GM12878 (cell line): ENCODE data around the gene GPRIN1. TPM values are rescaled to one million over a fixed set of nuclear protein-coding genes. Genes with fewer than 3 reads are reported as not detected.

ENCODE experiments used
- ATAC-seq: fragments of 200-7000 bp; cut with Tn5 transposase; 3 replicates; pipeline ENCODE4 v1.9.1; 2020; ENCODE audit warnings: mild to moderate bottlenecking, moderate library complexity
- BruUV-seq: library from RNA; stranded (reverse); fragments of 400-500 nt; replicated peaks from 2 replicates; lab custom pipeline; 2021; lab: Mats Ljungman, UMichigan
- CTCF ChIA-PET: fragments of 300-600 bp; sonication (Branson Sonifier 250); formaldehyde crosslinking; extraction: SDS; loops from one replicate; lab custom pipeline; 2021; ENCODE audit warnings: inconsistent platforms; lab: Yijun Ruan, JAX
- POLR2A ChIA-PET: fragments of 350-600 bp; formaldehyde crosslinking; extraction: SDS; loops from one replicate; lab custom pipeline; 2021; ENCODE audit warnings: inconsistent platforms; lab: Charles Lee
- RAD21 ChIA-PET: fragments of 300-600 bp; sonication (Branson Sonifier 250); formaldehyde crosslinking; loops from one replicate; lab custom pipeline; 2023; ENCODE audit warnings: antibody characterized with exemption; ENCODE audit not compliant: unreplicated experiment; lab: Charles Lee
- SMC1A ChIA-PET: fragments of 300-600 bp; sonication (Branson Sonifier 250); formaldehyde crosslinking; loops from one replicate; lab custom pipeline; 2023; ENCODE audit not compliant: unreplicated experiment, uncharacterized antibody; lab: Charles Lee
- DNase-seq: peaks from one replicate; pipeline ENCODE4 v3.0.0-alpha.2; 2011; ENCODE audit warnings: low read depth, low spot score
- FAIRE-seq: peaks from 3 replicates; lab custom pipeline; 2011; peaks lifted over from hg19 to GRCh38; lab: Jason Lieb, UNC
- H2AFZ ChIP-seq: 2 replicates; pipeline ENCODE4 v1.6.0; 2011; ENCODE audit warnings: low read depth, low read length, control low read depth; ENCODE audit not compliant: control insufficient read depth
- H3K27ac ChIP-seq: 2 replicates; pipeline ENCODE4 v1.5.1; 2011; ENCODE audit warnings: control low read depth; ENCODE audit not compliant: control insufficient read depth, insufficient read depth
- H3K27me3 ChIP-seq, 2 experiments: replicated peaks in 1 of 2; 2 replicates each; pipeline versions ENCODE4 v1.6.0 to v1.6.1; 2011; ENCODE audit warnings: low read length in 1 of 2; ENCODE audit not compliant: control insufficient read depth in 2 of 2, insufficient read depth in 2 of 2
- H3K36me3 ChIP-seq, 2 experiments: 2 replicates each; pipeline ENCODE4 v1.5.1; 2011; ENCODE audit warnings: low read length in 1 of 2; ENCODE audit not compliant: control insufficient read depth in 2 of 2, insufficient read depth in 2 of 2
- H3K4me1 ChIP-seq: 2 replicates; pipeline ENCODE4 v1.6.1; 2011; ENCODE audit warnings: mild to moderate bottlenecking, low read length, moderate library complexity, mixed read lengths; ENCODE audit not compliant: control insufficient read depth, insufficient read depth
- H3K4me2 ChIP-seq: 2 replicates; pipeline ENCODE4 v1.6.0; 2011; ENCODE audit warnings: control low read depth; ENCODE audit not compliant: control insufficient read depth, insufficient read depth
- H3K4me3 ChIP-seq: fragments of 200-600 bp; sonication (generic); 2 replicates; pipeline ENCODE4 v1.5.1; 2016
- H3K79me2 ChIP-seq: 2 replicates; pipeline ENCODE4 v1.6.0; 2011; ENCODE audit warnings: low read length; ENCODE audit not compliant: control insufficient read depth, insufficient read depth
- H3K9ac ChIP-seq: 2 replicates; pipeline ENCODE4 v1.8.0; 2011; ENCODE audit warnings: low read length, control low read depth, mixed read lengths; ENCODE audit not compliant: control insufficient read depth, insufficient read depth
- H3K9me3 ChIP-seq: replicated peaks from 3 replicates; pipeline ENCODE4 v1.5.1; 2011; ENCODE audit warnings: mild to moderate bottlenecking, low read length; ENCODE audit not compliant: control insufficient read depth, insufficient read depth
- H4K20me1 ChIP-seq: 2 replicates; pipeline ENCODE4 v1.6.0; 2011; ENCODE audit not compliant: control insufficient read depth, insufficient read depth
- IKZF2 ChIP-seq, 2 experiments: fragments of 450-650 bp; IDR thresholded peaks; 2 replicates each; pipeline ENCODE4 v1.6.1; 2017; ENCODE audit warnings: mild to moderate bottlenecking in 2 of 2, moderate library complexity in 2 of 2
- IRF5 ChIP-seq: fragments of 450-650 bp; IDR thresholded peaks from 2 replicates; pipeline ENCODE4 v1.6.1; 2017; ENCODE audit warnings: borderline replicate concordance
- NBN ChIP-seq: fragments of 450-650 bp; IDR thresholded peaks from 2 replicates; pipeline ENCODE4 v1.6.1; 2016
- SP1 ChIP-seq: IDR thresholded peaks from one replicate; pipeline ENCODE4 v1.6.1; 2011; ENCODE audit warnings: low read depth, low read length
- ZNF274 ChIP-seq: IDR thresholded peaks from one replicate; pipeline ENCODE4 v1.8.0; 2011; ENCODE audit not compliant: insufficient read length, insufficient read depth
- WGBS: methylation state at CpG from one replicate; pipeline ENCODE4 v1.1.6; 2016; ENCODE audit warnings: low lambda C conversion rate; ENCODE audit not compliant: insufficient replicate concordance, insufficient coverage; ENCODE audit errors: missing lambda C conversion rate; 5-methylcytosine and 5-hydroxymethylcytosine counted together
- in situ Hi-C: fragments of 300-500 bp; cut with MboI; formaldehyde crosslinking; loops from 9 replicates; pipeline ENCODE4 v1.14.3; 2018; ENCODE audit warnings: mixed read lengths
- intact Hi-C: fragments of 100-400 bp; cut with micrococcal nuclease; formaldehyde crosslinking; loops from one replicate; pipeline ENCODE4 v1.14.2; 2022; ENCODE audit not compliant: unreplicated experiment
- microRNA-seq: library from miRNA; unstranded; fragments of <30 nt; microRNA quantifications from one replicate; pipeline ENCODE4, GENCODE V29; 2018
- polyA plus RNA-seq, 11 experiments: library from polyadenylated mRNA; depleted of rRNA in 4 of 11; unstranded in 6 of 11; stranded (reverse) in 5 of 11; fragments of >200 nt; fragmentation: Nextera tagmentation in 4 of 11; fragmentation: Illumina TruSeq in 1 of 11; extraction: Ambion mirVana in 4 of 11; extraction: Trizol in 1 of 11; gene quantifications; 1 replicate in 1 of 11; 2 replicates in 10 of 11; pipeline versions ENCODE4 v1.2.1 to v1.2.3, GENCODE V29; 2011 to 2016; ENCODE audit warnings: inconsistent platforms in 2 of 11, missing spikeins in 2 of 11, low read depth in 1 of 11
- small RNA-seq: library from RNA; depleted of rRNA; stranded (forward); fragments of <200 nt; gene quantifications from one replicate; pipeline ENCODE3, GENCODE V24; 2014
- total RNA-seq, 4 experiments: library from RNA; depleted of rRNA in 3 of 4; stranded (reverse); fragments of >200 nt in 3 of 4; fragmentation: Illumina TruSeq in 1 of 4; extraction: Trizol in 1 of 4; gene quantifications; 2 replicates each; pipeline versions ENCODE4 v1.2.1 to v1.2.3, GENCODE V29; 2013 to 2021

The GPRIN1 gene
- total and polyA plus RNA-seq, 10 of the 15 experiments (the other 5 are each of a cell fraction or from before 2014, with no cell fraction given), result 0.52 to 16.3 (median 4.5) TPM

GRCh38 chr5:176547802-176548201 is 62.2 kb downstream of the GPRIN1 start:
- H3K4me1 ChIP-seq, result peaks cover 6% of the 10 kb centered on the region; the same call in 1 of the 2 replicates
- H3K9me3 ChIP-seq, result no peaks in the 10 kb centered on the region
- FAIRE-seq (no peak), ATAC-seq (no peak), DNase-seq (no peak)
- H3K79me2 ChIP-seq, result 0 out of 2 replicates have a peak, but pooled peaks cover 1% of the 10 kb centered on the region
- H2AFZ ChIP-seq, result no peak overlapping the region
- BruUV-seq, result no TSS peak
- no peaks in the 10 kb centered on the region for H4K20me1 ChIP-seq
- intact Hi-C loops, result no loop called here
- WGBS, result 82% methylated on average over 8 of the region's 8 CpGs
- H3K27me3 ChIP-seq, result peaks cover 0 to 2% of the 10 kb centered on the region in 2 experiments; a peak in 1 of 4 replicates
- ChIA-PET CTCF (interaction anchor here (1.2 kb wide), 1 partner anchor 113 kb away, joined by 3 read pairs; no protein-coding TSS in a partner anchor), POLR2A (interaction anchor here (1.5 kb wide), 1 partner anchor 12 kb away, joined by 5 read pairs; no protein-coding TSS in a partner anchor), SMC1A (no interaction called here), RAD21 (interaction anchor here (1.1 kb wide), 1 partner anchor 10 kb away, joined by 5 read pairs; the partner anchor contains the start of gene RNF44)
- no peak overlapping the region for H3K4me3 ChIP-seq
- H3K36me3 ChIP-seq, result no peaks in the 10 kb centered on the region
- in situ Hi-C loops, result no loop called here
- H3K9ac ChIP-seq, result no peak overlapping the region
- H3K27ac ChIP-seq, result no peak overlapping the region
- H3K4me2 ChIP-seq, result no peak overlapping the region
- TF ChIP-seq NBN, result no peak
- no peak for TF ChIP-seq SP1
- no peak for TF ChIP-seq IRF5
- TF ChIP-seq IKZF2 (IDR thresholded peaks at IDR 0.05), result no peak
- TF ChIP-seq ZNF274, result no peak

Small RNAs within 50 kb of the gene (microRNA-seq; reads per million reads assigned to microRNA genes)
- gene MIR4281, result not detected

Small RNAs within 50 kb of the gene (small RNA-seq; reads per million reads assigned to genes)
- gene MIR4281, result not detected
- gene RF00019, result not detected
- gene RN7SL684P, result not detected

Other genes starting within 250 kb of the GPRIN1 start
Only the 7 nearest of the 12 such genes appear.
- gene CLTB, start 193.6 kb downstream of the GPRIN1 start, total RNA-seq (2014; rRNA removed), result 48.0 and 52.8 TPM in 2 replicates
- gene CLTB, start 193.6 kb downstream of the GPRIN1 start, total RNA-seq (2014; rRNA removed; fragmentation: Illumina TruSeq; extraction: Trizol), result 21.1 and 22.4 TPM in 2 replicates
- 46.5 and 51.0 TPM in 2 replicates for gene CLTB, start 193.6 kb downstream of the GPRIN1 start, total RNA-seq (2021)
- gene CLTB, start 193.6 kb downstream of the GPRIN1 start, polyA plus RNA-seq (2011; rRNA removed), result 19.0 and 28.7 TPM in 2 replicates
- 4.5 and 18.4 TPM in 2 replicates for gene CLTB, start 193.6 kb downstream of the GPRIN1 start, polyA plus RNA-seq (2014; fragmentation: Illumina TruSeq; extraction: Trizol)
- gene CLTB, start 193.6 kb downstream of the GPRIN1 start, polyA plus RNA-seq (2014; fragmentation: Nextera tagmentation; extraction: Ambion mirVana), result 1 to 10 TPM; 1.6 to 4.4 TPM
- 51.5 and 52.7 TPM in 2 replicates for gene CLTB, start 193.6 kb downstream of the GPRIN1 start, polyA plus RNA-seq (2014; rRNA removed)
- gene CLTB, start 193.6 kb downstream of the GPRIN1 start, polyA plus RNA-seq (2016; fragmentation: Nextera tagmentation; extraction: Ambion mirVana), result 10 to 100 TPM; 45.1 to 50.2 TPM
- gene FAF2, start 161.8 kb downstream of the GPRIN1 start, total RNA-seq (2014; rRNA removed), result 35.1 and 35.8 TPM in 2 replicates
- gene FAF2, start 161.8 kb downstream of the GPRIN1 start, total RNA-seq (2014; rRNA removed; fragmentation: Illumina TruSeq; extraction: Trizol), result 34.6 and 35.4 TPM in 2 replicates
- gene FAF2, start 161.8 kb downstream of the GPRIN1 start, total RNA-seq (2021), result 33.7 and 34.8 TPM in 2 replicates
- 34.1 and 37.6 TPM in 2 replicates for gene FAF2, start 161.8 kb downstream of the GPRIN1 start, polyA plus RNA-seq (2011; rRNA removed)
- gene FAF2, start 161.8 kb downstream of the GPRIN1 start, polyA plus RNA-seq (2014; fragmentation: Illumina TruSeq; extraction: Trizol), result 41.7 and 43.5 TPM in 2 replicates
- 10 to 100 TPM; 19.0 to 20.7 TPM for gene FAF2, start 161.8 kb downstream of the GPRIN1 start, polyA plus RNA-seq (2014; fragmentation: Nextera tagmentation; extraction: Ambion mirVana)
- 29.3 and 30.8 TPM in 2 replicates for gene FAF2, start 161.8 kb downstream of the GPRIN1 start, polyA plus RNA-seq (2014; rRNA removed)
- 10 to 100 TPM; 39.2 to 45.1 TPM for gene FAF2, start 161.8 kb downstream of the GPRIN1 start, polyA plus RNA-seq (2016; fragmentation: Nextera tagmentation; extraction: Ambion mirVana)
- gene RNF44, start 72.8 kb downstream of the GPRIN1 start, total RNA-seq (2014; rRNA removed), result 8.8 and 9.4 TPM in 2 replicates
- gene RNF44, start 72.8 kb downstream of the GPRIN1 start, total RNA-seq (2014; rRNA removed; fragmentation: Illumina TruSeq; extraction: Trizol), result 5.7 and 5.8 TPM in 2 replicates
- 46.5 and 51.9 TPM in 2 replicates for gene RNF44, start 72.8 kb downstream of the GPRIN1 start, total RNA-seq (2021)
- 5.1 and 8.8 TPM in 2 replicates for gene RNF44, start 72.8 kb downstream of the GPRIN1 start, polyA plus RNA-seq (2011; rRNA removed)
- 5.2 and 10.4 TPM in 2 replicates for gene RNF44, start 72.8 kb downstream of the GPRIN1 start, polyA plus RNA-seq (2014; fragmentation: Illumina TruSeq; extraction: Trizol)
- 1 to 10 TPM; 1.7 to 3.5 TPM for gene RNF44, start 72.8 kb downstream of the GPRIN1 start, polyA plus RNA-seq (2014; fragmentation: Nextera tagmentation; extraction: Ambion mirVana)
- 31.9 and 35.0 TPM in 2 replicates for gene RNF44, start 72.8 kb downstream of the GPRIN1 start, polyA plus RNA-seq (2014; rRNA removed)
- 1 to 10 TPM; 6.4 to 7.1 TPM for gene RNF44, start 72.8 kb downstream of the GPRIN1 start, polyA plus RNA-seq (2016; fragmentation: Nextera tagmentation; extraction: Ambion mirVana)
- 0.06 TPM in 1 of 2 replicates, not detected in the other for gene CDHR2, start 60.8 kb downstream of the GPRIN1 start, total RNA-seq (2014; rRNA removed)
- gene CDHR2, start 60.8 kb downstream of the GPRIN1 start, total RNA-seq (2014; rRNA removed; fragmentation: Illumina TruSeq; extraction: Trizol), result 0.04 TPM in 1 of 2 replicates, not detected in the other
- 0.21 and 0.46 TPM in 2 replicates for gene CDHR2, start 60.8 kb downstream of the GPRIN1 start, total RNA-seq (2021)
- gene CDHR2, start 60.8 kb downstream of the GPRIN1 start, polyA plus RNA-seq (2011; rRNA removed), result 0.03 and 0.10 TPM in 2 replicates
- not detected in 2 replicates for gene CDHR2, start 60.8 kb downstream of the GPRIN1 start, polyA plus RNA-seq (2014; fragmentation: Illumina TruSeq; extraction: Trizol)
- gene CDHR2, start 60.8 kb downstream of the GPRIN1 start, polyA plus RNA-seq (2014; fragmentation: Nextera tagmentation; extraction: Ambion mirVana), result not detected
- not detected in 2 replicates for gene CDHR2, start 60.8 kb downstream of the GPRIN1 start, polyA plus RNA-seq (2014; rRNA removed)
- under 1 TPM in 1 of 2 experiments, not detected in 1; 0.19 TPM for gene CDHR2, start 60.8 kb downstream of the GPRIN1 start, polyA plus RNA-seq (2016; fragmentation: Nextera tagmentation; extraction: Ambion mirVana)
- gene SNCB, start 20.4 kb upstream of the GPRIN1 start, total RNA-seq (2014; rRNA removed), result not detected in 2 replicates
- gene SNCB, start 20.4 kb upstream of the GPRIN1 start, total RNA-seq (2014; rRNA removed; fragmentation: Illumina TruSeq; extraction: Trizol), result not detected in 2 replicates
- gene SNCB, start 20.4 kb upstream of the GPRIN1 start, total RNA-seq (2021), result not detected in 2 replicates
- 0.75 and 1.1 TPM in 2 replicates for gene SNCB, start 20.4 kb upstream of the GPRIN1 start, polyA plus RNA-seq (2011; rRNA removed)
- not detected in 2 replicates for gene SNCB, start 20.4 kb upstream of the GPRIN1 start, polyA plus RNA-seq (2014; fragmentation: Illumina TruSeq; extraction: Trizol)
- not detected for gene SNCB, start 20.4 kb upstream of the GPRIN1 start, polyA plus RNA-seq (2014; fragmentation: Nextera tagmentation; extraction: Ambion mirVana)
- not detected in 2 replicates for gene SNCB, start 20.4 kb upstream of the GPRIN1 start, polyA plus RNA-seq (2014; rRNA removed)
- not detected for gene SNCB, start 20.4 kb upstream of the GPRIN1 start, polyA plus RNA-seq (2016; fragmentation: Nextera tagmentation; extraction: Ambion mirVana)
- gene EIF4E1B, start 20.5 kb upstream of the GPRIN1 start, total RNA-seq (2014; rRNA removed), result not detected in 2 replicates
- gene EIF4E1B, start 20.5 kb upstream of the GPRIN1 start, total RNA-seq (2014; rRNA removed; fragmentation: Illumina TruSeq; extraction: Trizol), result not detected in 2 replicates
- gene EIF4E1B, start 20.5 kb upstream of the GPRIN1 start, total RNA-seq (2021), result not detected in 2 replicates
- gene EIF4E1B, start 20.5 kb upstream of the GPRIN1 start, polyA plus RNA-seq (2011; rRNA removed), result not detected in 2 replicates
- gene EIF4E1B, start 20.5 kb upstream of the GPRIN1 start, polyA plus RNA-seq (2014; fragmentation: Illumina TruSeq; extraction: Trizol), result not detected in 2 replicates
- not detected for gene EIF4E1B, start 20.5 kb upstream of the GPRIN1 start, polyA plus RNA-seq (2014; fragmentation: Nextera tagmentation; extraction: Ambion mirVana)
- not detected in 2 replicates for gene EIF4E1B, start 20.5 kb upstream of the GPRIN1 start, polyA plus RNA-seq (2014; rRNA removed)
- gene EIF4E1B, start 20.5 kb upstream of the GPRIN1 start, polyA plus RNA-seq (2016; fragmentation: Nextera tagmentation; extraction: Ambion mirVana), result not detected
- gene TSPAN17, start 37.3 kb upstream of the GPRIN1 start, total RNA-seq (2014; rRNA removed), result 6.7 and 7.3 TPM in 2 replicates
- gene TSPAN17, start 37.3 kb upstream of the GPRIN1 start, total RNA-seq (2014; rRNA removed; fragmentation: Illumina TruSeq; extraction: Trizol), result 10.6 and 11.4 TPM in 2 replicates
- gene TSPAN17, start 37.3 kb upstream of the GPRIN1 start, total RNA-seq (2021), result 15.6 and 16.3 TPM in 2 replicates
- gene TSPAN17, start 37.3 kb upstream of the GPRIN1 start, polyA plus RNA-seq (2011; rRNA removed), result 9.2 and 14.0 TPM in 2 replicates
- 7.6 and 11.8 TPM in 2 replicates for gene TSPAN17, start 37.3 kb upstream of the GPRIN1 start, polyA plus RNA-seq (2014; fragmentation: Illumina TruSeq; extraction: Trizol)
- 1 to 10 TPM in 1 of 2 experiments, under 1 TPM in 1; 0.24 to 1.2 TPM for gene TSPAN17, start 37.3 kb upstream of the GPRIN1 start, polyA plus RNA-seq (2014; fragmentation: Nextera tagmentation; extraction: Ambion mirVana)
- gene TSPAN17, start 37.3 kb upstream of the GPRIN1 start, polyA plus RNA-seq (2014; rRNA removed), result 14.3 and 17.1 TPM in 2 replicates
- 1 to 10 TPM; 8.9 to 9.5 TPM for gene TSPAN17, start 37.3 kb upstream of the GPRIN1 start, polyA plus RNA-seq (2016; fragmentation: Nextera tagmentation; extraction: Ambion mirVana)